ENCODE data around the gene AGBL4.

AGBL4 gene

DNA sequence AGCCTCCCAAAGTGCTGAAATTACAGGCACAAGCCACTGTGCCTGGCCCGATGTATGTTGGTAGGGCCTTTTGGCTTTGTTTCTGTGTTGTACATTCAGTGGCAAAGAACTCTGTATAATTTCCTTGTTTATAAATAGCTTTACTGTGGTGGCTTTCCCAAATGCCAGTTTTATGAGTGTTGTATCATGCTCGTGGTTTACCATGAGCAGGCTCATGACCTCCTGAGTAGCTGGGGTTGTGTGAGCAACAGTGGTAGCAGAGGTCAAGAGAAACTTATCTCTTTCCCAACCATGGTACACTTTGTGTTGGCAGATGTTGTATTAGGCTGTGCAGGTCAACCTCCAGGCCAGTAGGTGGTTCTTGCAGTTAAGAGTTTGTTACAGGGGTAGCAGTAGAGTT lies 826.7 kb downstream of the AGBL4 start:
- TF ChIP-seq CTCF (IDR thresholded peaks at IDR 0.05; ENCODE audit: borderline replicate concordance, extremely low read depth, low read length, poor library complexity, severe bottlenecking) (no peak), EZH2 (IDR thresholded peaks at IDR 0.05; ENCODE audit: borderline replicate concordance, low read depth, low read length, severe bottlenecking) (no peak)
- Histone ChIP-seq H2AFZ (ENCODE audit: low read depth, low read length) (no peak overlapping the region), H3K4me1 (ENCODE audit: insufficient read depth, low read length) (no peaks in the 10 kb centered on the region), H3K27ac (ENCODE audit: low read length) (no peak overlapping the region), H3K9me3 (ENCODE audit: insufficient read depth, low read length, severe bottlenecking) (peaks cover 5% of the 10 kb centered on the region), H3K4me2 (ENCODE audit: insufficient read depth, low read length) (no peak overlapping the region), H3K9ac (ENCODE audit: low read depth, low read length) (no peak overlapping the region), H4K20me1 (ENCODE audit: insufficient read depth, low read length) (no peaks in the 10 kb centered on the region), H3K4me3 (ENCODE audit: low read depth in 1 of 2, low read length in 2 of 2) (no peak overlapping the region), H3K36me3 (ENCODE audit: insufficient read depth, low read length) (no peaks in the 10 kb centered on the region), H3K79me2 (ENCODE audit: insufficient read depth, low read length) (no peaks in the 10 kb centered on the region), H3K27me3 (ENCODE audit: insufficient read depth, low read length, poor library complexity) (no peaks in the 10 kb centered on the region)
- ATAC-seq (ENCODE audit: insufficient read depth, low read depth) (no peak), DNase-seq (no peak)

DNA sequence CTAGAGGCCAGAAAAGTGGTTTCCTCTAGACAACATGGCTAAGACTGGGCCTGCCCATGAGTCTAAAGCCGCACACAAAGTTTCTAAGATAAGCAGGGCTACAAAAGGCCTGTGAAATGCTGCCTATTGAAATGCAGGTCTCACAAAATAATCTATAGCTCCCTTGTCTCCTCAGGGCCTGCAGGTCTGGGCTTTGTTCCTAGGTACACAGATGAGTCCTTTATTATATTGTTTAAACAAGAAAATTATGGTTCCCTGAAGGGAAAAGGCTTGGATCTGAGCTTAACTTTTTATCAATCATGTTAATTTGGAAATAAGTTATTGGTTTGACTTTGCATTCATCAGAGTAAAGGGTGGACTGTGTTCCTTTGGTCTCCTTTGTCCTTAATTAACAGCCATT lies 833.6 kb downstream of the AGBL4 start:
- H3K4me2 ChIP-seq (ENCODE audit: insufficient read depth, low read length) = no peak overlapping the region
- no peak overlapping the region for H2AFZ ChIP-seq (ENCODE audit: low read depth, low read length)
- no peak overlapping the region for H3K9ac ChIP-seq (ENCODE audit: low read depth, low read length)
- no peak for ATAC-seq (ENCODE audit: insufficient read depth, low read depth)
- no peaks in the 10 kb centered on the region for H3K27me3 ChIP-seq (ENCODE audit: insufficient read depth, low read length, poor library complexity)
- H3K27ac ChIP-seq (ENCODE audit: low read length) = no peak overlapping the region
- no peak for TF ChIP-seq CTCF (IDR thresholded peaks at IDR 0.05; ENCODE audit: borderline replicate concordance, extremely low read depth, low read length, poor library complexity, severe bottlenecking)
- no peak for TF ChIP-seq EZH2 (IDR thresholded peaks at IDR 0.05; ENCODE audit: borderline replicate concordance, low read depth, low read length, severe bottlenecking)
- no peak for DNase-seq
- H3K9me3 ChIP-seq (ENCODE audit: insufficient read depth, low read length, severe bottlenecking) = no peaks in the 10 kb centered on the region
- H3K4me1 ChIP-seq (ENCODE audit: insufficient read depth, low read length) = no peaks in the 10 kb centered on the region
- no peaks in the 10 kb centered on the region for H3K79me2 ChIP-seq (ENCODE audit: insufficient read depth, low read length)
- H3K4me3 ChIP-seq (ENCODE audit: low read depth in 1 of 2, low read length in 2 of 2) = no peak overlapping the region
- no peaks in the 10 kb centered on the region for H4K20me1 ChIP-seq (ENCODE audit: insufficient read depth, low read length)
- H3K36me3 ChIP-seq (ENCODE audit: insufficient read depth, low read length) = no peaks in the 10 kb centered on the region

DNA sequence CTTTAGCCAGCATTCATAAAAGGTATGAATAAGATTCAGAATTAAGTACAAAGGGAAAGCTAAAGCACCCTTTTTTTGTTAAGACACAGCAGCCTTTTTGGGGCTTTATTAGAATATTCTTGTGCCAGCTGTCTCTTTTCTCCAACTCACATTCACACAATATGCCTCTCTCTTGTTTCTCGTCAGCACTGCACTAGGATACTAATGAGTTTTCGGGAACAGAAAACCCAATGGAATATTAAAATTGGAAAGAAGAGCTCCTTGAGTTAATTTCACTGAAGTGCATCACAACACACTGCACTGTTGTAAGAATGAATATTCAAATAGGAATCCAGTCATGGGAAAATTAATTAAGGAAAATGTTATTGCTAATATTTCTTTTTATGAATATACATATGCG lies 836.7 kb downstream of the AGBL4 start:
- no peak for ATAC-seq (ENCODE audit: insufficient read depth, low read depth)
- Histone ChIP-seq H3K79me2 (ENCODE audit: insufficient read depth, low read length) (no peaks in the 10 kb centered on the region), H3K4me2 (ENCODE audit: insufficient read depth, low read length) (no peak overlapping the region), H3K36me3 (ENCODE audit: insufficient read depth, low read length) (no peaks in the 10 kb centered on the region), H2AFZ (ENCODE audit: low read depth, low read length) (no peak overlapping the region), H3K9me3 (ENCODE audit: insufficient read depth, low read length, severe bottlenecking) (no peaks in the 10 kb centered on the region), H4K20me1 (ENCODE audit: insufficient read depth, low read length) (no peaks in the 10 kb centered on the region), H3K27ac (ENCODE audit: low read length) (no peak overlapping the region), H3K4me1 (ENCODE audit: insufficient read depth, low read length) (no peaks in the 10 kb centered on the region), H3K27me3 (ENCODE audit: insufficient read depth, low read length, poor library complexity) (no peaks in the 10 kb centered on the region), H3K4me3 (ENCODE audit: low read depth in 1 of 2, low read length in 2 of 2) (no peak overlapping the region), H3K9ac (ENCODE audit: low read depth, low read length) (no peak overlapping the region)
- DNase-seq = no peak
- TF ChIP-seq CTCF (IDR thresholded peaks at IDR 0.05; ENCODE audit: borderline replicate concordance, extremely low read depth, low read length, poor library complexity, severe bottlenecking) (no peak), EZH2 (IDR thresholded peaks at IDR 0.05; ENCODE audit: borderline replicate concordance, low read depth, low read length, severe bottlenecking) (no peak)

- Histone ChIP-seq H2AFZ (ENCODE audit: low read depth, low read length) (no peak overlapping the region), H3K9me3 (ENCODE audit: insufficient read depth, low read length, severe bottlenecking) (no peaks in the 10 kb centered on the region), H3K79me2 (ENCODE audit: insufficient read depth, low read length) (no peaks in the 10 kb centered on the region), H3K27ac (ENCODE audit: low read length) (no peak overlapping the region), H3K4me1 (ENCODE audit: insufficient read depth, low read length) (no peaks in the 10 kb centered on the region), H3K36me3 (ENCODE audit: insufficient read depth, low read length) (no peaks in the 10 kb centered on the region), H4K20me1 (ENCODE audit: insufficient read depth, low read length) (no peaks in the 10 kb centered on the region), H3K4me3 (ENCODE audit: low read depth in 1 of 2, low read length in 2 of 2) (no peak overlapping the region), H3K27me3 (ENCODE audit: insufficient read depth, low read length, poor library complexity) (no peaks in the 10 kb centered on the region), H3K9ac (ENCODE audit: low read depth, low read length) (no peak overlapping the region), H3K4me2 (ENCODE audit: insufficient read depth, low read length) (no peak overlapping the region)
- ATAC-seq (ENCODE audit: insufficient read depth, low read depth) (no peak), DNase-seq (no peak)
- TF ChIP-seq CTCF (IDR thresholded peaks at IDR 0.05; ENCODE audit: borderline replicate concordance, extremely low read depth, low read length, poor library complexity, severe bottlenecking) = no peak
- no peak for TF ChIP-seq EZH2 (IDR thresholded peaks at IDR 0.05; ENCODE audit: borderline replicate concordance, low read depth, low read length, severe bottlenecking)
Measured at GRCh38 chr1:49185450-49185980, 838.2 kb downstream of the AGBL4 start.
